H1 (cell line): Measurements from ENCODE around the gene CBLN3. TPM values are rescaled to one million over a fixed set of nuclear protein-coding genes. Genes with fewer than 3 reads are reported as not detected.

Experiments used
- CTCF ChIA-PET: fragments of 300-600 bp; sonication (Branson Sonifier 250); formaldehyde crosslinking; loops from one replicate; lab custom pipeline; 2021; ENCODE audit not compliant: partially characterized antibody; lab: Charles Lee
- POLR2A ChIA-PET: fragments of 300-600 bp; sonication (Branson Sonifier 250); formaldehyde crosslinking; loops from one replicate; lab custom pipeline; 2021; ENCODE audit warnings: inconsistent platforms; ENCODE audit not compliant: partially characterized antibody; lab: Charles Lee
- DNase-seq, 2 experiments: peaks; one replicate each; pipeline versions ENCODE4 v3.0.0 to v3.0.0-alpha.2; 2010 to 2022; ENCODE audit warnings: low spot score in 2 of 2, low read depth in 1 of 2, mixed read lengths in 1 of 2
- FAIRE-seq: peaks from 2 replicates; lab custom pipeline; 2011; peaks lifted over from hg19 to GRCh38; lab: Jason Lieb, UNC
- H2AFZ ChIP-seq: 2 replicates; pipeline ENCODE4 v1.8.1; 2012; ENCODE audit warnings: low read length, inconsistent platforms
- H2AK5ac ChIP-seq: 2 replicates; pipeline ENCODE4 v1.6.1; 2013; ENCODE audit warnings: low read depth, low read length
- H2BK120ac ChIP-seq: replicated peaks from 2 replicates; pipeline ENCODE3; 2013; ENCODE audit warnings: low read depth, low read length, inconsistent platforms
- H2BK12ac ChIP-seq: 2 replicates; pipeline ENCODE4 v1.6.1; 2013; ENCODE audit warnings: low read depth, low read length
- H2BK15ac ChIP-seq: 2 replicates; pipeline ENCODE4 v1.6.1; 2013; ENCODE audit warnings: low read length
- H2BK20ac ChIP-seq: 2 replicates; pipeline ENCODE4 v1.6.1; 2013; ENCODE audit warnings: low read length
- H2BK5ac ChIP-seq: 2 replicates; pipeline ENCODE4 v1.6.1; 2013; ENCODE audit warnings: low read depth, low read length
- H3K14ac ChIP-seq: 2 replicates; pipeline ENCODE4 v1.6.1; 2013; ENCODE audit warnings: inconsistent platforms; ENCODE audit not compliant: insufficient read length
- H3K18ac ChIP-seq: 2 replicates; pipeline ENCODE4 v1.6.1; 2013; ENCODE audit warnings: low read length; ENCODE audit errors: extremely low read depth
- H3K23ac ChIP-seq: 2 replicates; pipeline ENCODE4 v1.6.1; 2013; ENCODE audit warnings: inconsistent platforms; ENCODE audit not compliant: insufficient read length
- H3K23me2 ChIP-seq: 2 replicates; pipeline ENCODE4 v1.6.1; 2013; ENCODE audit warnings: low read depth, low read length
- H3K27ac ChIP-seq: 2 replicates; pipeline ENCODE4 v1.6.1; 2011; ENCODE audit warnings: low read depth, low read length, inconsistent platforms
- H3K27me3 ChIP-seq, 4 experiments: replicated peaks in 1 of 4; 1 replicate in 1 of 4; 2 replicates in 3 of 4; pipeline versions ENCODE4 v1.6.1 to v1.8.1; 2011 to 2013; ENCODE audit warnings: low read length in 3 of 4, mild to moderate bottlenecking in 3 of 4, inconsistent platforms in 2 of 4, mixed read lengths in 2 of 4, moderate library complexity in 1 of 4; ENCODE audit not compliant: control insufficient read depth in 3 of 4, insufficient read depth in 3 of 4; ENCODE audit errors: extremely low read depth in 1 of 4
- H3K36me3 ChIP-seq, 4 experiments: 2 replicates each; pipeline versions ENCODE4 v1.6.1 to v1.8.1; 2011 to 2013; ENCODE audit warnings: mild to moderate bottlenecking in 4 of 4, low read length in 3 of 4, moderate library complexity in 2 of 4, control low read depth in 1 of 4, inconsistent platforms in 1 of 4; ENCODE audit not compliant: insufficient read depth in 4 of 4, control insufficient read depth in 2 of 4
- H3K4ac ChIP-seq: replicated peaks from 2 replicates; pipeline ENCODE3; 2013; ENCODE audit warnings: low read length, low read depth, mixed read lengths, inconsistent platforms; ENCODE audit not compliant: insufficient read length
- H3K4me1 ChIP-seq, 4 experiments: replicated peaks in 1 of 4; 1 replicate in 1 of 4; 2 replicates in 3 of 4; pipeline versions ENCODE4 v1.6.1 to v1.8.1; 2011 to 2013; ENCODE audit warnings: low read length in 3 of 4, inconsistent platforms in 2 of 4, mixed read lengths in 1 of 4; ENCODE audit not compliant: insufficient read depth in 4 of 4, control insufficient read depth in 3 of 4
- H3K4me2 ChIP-seq, 2 experiments: 2 replicates each; pipeline versions ENCODE4 v1.6.1 to v1.8.1; 2011 to 2013; ENCODE audit warnings: low read depth in 2 of 2, low read length in 2 of 2, control low read depth in 1 of 2, inconsistent platforms in 1 of 2, mild to moderate bottlenecking in 1 of 2; ENCODE audit not compliant: insufficient read depth in 1 of 2
- H3K4me3 ChIP-seq, 4 experiments: fragments of 200-600, 300-600 bp in 1 of 4; sonication (generic), shearing (Covaris generic), sonication (Bioruptor Twin) in 1 of 4; 2 replicates each; pipeline versions ENCODE4 v1.5.1 to v1.8.1; 2011 to 2016; ENCODE audit warnings: low read length in 4 of 4, low read depth in 3 of 4, control low read depth in 2 of 4, inconsistent platforms in 2 of 4, mild to moderate bottlenecking in 2 of 4, mixed read lengths in 1 of 4, moderate library complexity in 1 of 4; ENCODE audit not compliant: insufficient read depth in 2 of 4; ENCODE audit errors: extremely low read depth in 1 of 4
- H3K56ac ChIP-seq: replicated peaks from 2 replicates; pipeline ENCODE3; 2013; ENCODE audit warnings: low read depth, mild to moderate bottlenecking, mixed read lengths, low read length, inconsistent platforms; ENCODE audit not compliant: insufficient read length
- H3K79me1 ChIP-seq: 2 replicates; pipeline ENCODE4 v1.6.1; 2013; ENCODE audit warnings: low read depth, low read length, control low read depth
- H3K79me2 ChIP-seq, 2 experiments: 2 replicates each; pipeline versions ENCODE4 v1.6.1 to v1.8.1; 2012 to 2013; ENCODE audit warnings: low read length in 2 of 2, mild to moderate bottlenecking in 2 of 2, inconsistent platforms in 1 of 2; ENCODE audit not compliant: insufficient read depth in 2 of 2, control insufficient read depth in 1 of 2
- H3K9ac ChIP-seq, 4 experiments: replicated peaks in 1 of 4; 1 replicate in 1 of 4; 2 replicates in 3 of 4; pipeline versions ENCODE4 v1.6.1 to v1.8.1; 2011 to 2013; ENCODE audit warnings: low read depth in 3 of 4, low read length in 3 of 4, control low read depth in 2 of 4, mild to moderate bottlenecking in 2 of 4, moderate library complexity in 2 of 4, inconsistent platforms in 1 of 4; ENCODE audit errors: extremely low read depth in 1 of 4
- H3K9me3 ChIP-seq, 2 experiments: 2 replicates each; pipeline versions ENCODE4 v1.6.1 to v1.8.1; 2012 to 2013; ENCODE audit warnings: mild to moderate bottlenecking in 2 of 2, moderate library complexity in 2 of 2, control low read depth in 1 of 2, inconsistent platforms in 1 of 2, low read depth in 1 of 2, low read length in 1 of 2, mixed read lengths in 1 of 2; ENCODE audit not compliant: insufficient read depth in 2 of 2
- H4K20me1 ChIP-seq, 2 experiments: replicated peaks in 1 of 2; 2 replicates each; pipeline versions ENCODE3 to v1.8.1; 2011 to 2013; ENCODE audit warnings: inconsistent platforms in 2 of 2, low read length in 2 of 2, mild to moderate bottlenecking in 1 of 2; ENCODE audit not compliant: insufficient read depth in 2 of 2, control insufficient read depth in 1 of 2
- H4K5ac ChIP-seq: 2 replicates; pipeline ENCODE4 v1.6.1; 2013; ENCODE audit warnings: low read length, low read depth, mixed read lengths, inconsistent platforms; ENCODE audit not compliant: insufficient read length
- H4K8ac ChIP-seq: 2 replicates; pipeline ENCODE4 v1.8.0; 2013; ENCODE audit warnings: mild to moderate bottlenecking, moderate library complexity, low read length, inconsistent platforms; ENCODE audit not compliant: insufficient read depth; ENCODE audit errors: extremely low read depth
- H4K91ac ChIP-seq: replicated peaks from 2 replicates; pipeline ENCODE3; 2013; ENCODE audit warnings: low read length, mixed read lengths, inconsistent platforms; ENCODE audit not compliant: insufficient read length
- CEBPB ChIP-seq: IDR thresholded peaks from 2 replicates; pipeline ENCODE4 v1.6.1; 2012; ENCODE audit warnings: low read depth, low read length
- CHD1 ChIP-seq: IDR thresholded peaks from 2 replicates; pipeline ENCODE4 v1.6.1; 2012; ENCODE audit warnings: low read depth, low read length, improper control_type of control experiment
- CREB1 ChIP-seq: IDR thresholded peaks from 2 replicates; pipeline ENCODE4 v1.6.1; 2012; ENCODE audit warnings: inconsistent platforms
- CTBP2 ChIP-seq: IDR thresholded peaks from 2 replicates; pipeline ENCODE4 v1.7.0; 2011; ENCODE audit warnings: borderline replicate concordance, mild to moderate bottlenecking, moderate library complexity, mixed read lengths, low read length; ENCODE audit not compliant: insufficient read depth, insufficient read length
- HDAC2 ChIP-seq, 2 experiments: fragments of 300-600 bp in 1 of 2; sonication (generic) in 1 of 2; IDR thresholded peaks; 2 replicates each; pipeline ENCODE4 v1.6.1; 2011 to 2012; ENCODE audit warnings: low read depth in 2 of 2, low read length in 2 of 2, mild to moderate bottlenecking in 2 of 2, moderate library complexity in 2 of 2, borderline replicate concordance in 1 of 2, inconsistent platforms in 1 of 2
- POLR2A ChIP-seq, 2 experiments: IDR thresholded peaks; 1 replicate in 1 of 2; 2 replicates in 1 of 2; pipeline ENCODE4 v1.6.1; 2011; ENCODE audit warnings: low read depth in 2 of 2, low read length in 2 of 2, mild to moderate bottlenecking in 2 of 2; ENCODE audit errors: control extremely low read depth in 1 of 2
- POU5F1 ChIP-seq: IDR thresholded peaks from 2 replicates; pipeline ENCODE4 v1.6.1; 2011; ENCODE audit warnings: low read depth, mild to moderate bottlenecking, low read length, moderate library complexity
- SP2 ChIP-seq: IDR thresholded peaks from 2 replicates; pipeline ENCODE4 v1.6.1; 2012; ENCODE audit warnings: mild to moderate bottlenecking, low read length, inconsistent platforms
- TAF1 ChIP-seq: IDR thresholded peaks from 2 replicates; pipeline ENCODE4 v1.6.1; 2011; ENCODE audit warnings: mild to moderate bottlenecking, low read depth, low read length
- WGBS, 2 experiments: shearing (Covaris generic) in 1 of 2; methylation state at CpG; one replicate each; pipeline versions ENCODE4 v1.1.6 to v1.1.7; 2013 to 2015; ENCODE audit warnings: low lambda C conversion rate in 2 of 2, mixed read lengths in 2 of 2, inconsistent platforms in 1 of 2, low coverage in 1 of 2, missing lambda C conversion rate in 1 of 2; ENCODE audit not compliant: insufficient replicate concordance in 2 of 2, insufficient coverage in 1 of 2, insufficient read length in 1 of 2; ENCODE audit errors: extremely low coverage in 1 of 2, missing lambda C conversion rate in 1 of 2; 5-methylcytosine and 5-hydroxymethylcytosine counted together
- polyA plus RNA-seq, 7 experiments: library from polyadenylated mRNA; depleted of rRNA in 3 of 7; stranded (reverse) in 5 of 7; unstranded in 2 of 7; fragments of >200 nt in 5 of 7; fragments of 200-250 nt in 2 of 7; gene quantifications; 1 replicate in 5 of 7; 2 replicates in 1 of 7; 4 replicates in 1 of 7; pipeline versions ENCODE4 v1.2.1 to v1.2.3, GENCODE V29; 2011 to 2013; ENCODE audit warnings: missing spikeins in 2 of 7, mixed read lengths in 2 of 7
- total RNA-seq: library from RNA; stranded (reverse); fragmentation: NEBNext Ultra II Directional; extraction: Animal tissue kit (Norgen Biotek cat#: 25700); gene quantifications from 2 replicates; pipeline ENCODE4 v1.2.1, GENCODE V29; 2021

Gene CBLN3
- total and polyA plus RNA-seq, 2 of the 8 experiments (the other 6 are each of a cell fraction or from before 2014, with no cell fraction given) = 0.54 to 1.00 TPM

- H3K79me1 ChIP-seq = no peaks in the 10 kb centered on the region; the same call in 1 of the 2 replicates
- no peak overlapping the region for H3K4me2 ChIP-seq
- H2AFZ ChIP-seq = no peak overlapping the region
- ChIA-PET POLR2A (interaction anchor here (0.6 to 3.2 kb wide), 15 partner anchors 9 to 429 kb away, joined by 3 to 25 read pairs (median 4); partner anchors contain the start of genes ADCY4, CIDEB, NYNRIN and RIPK3), CTCF (interaction anchor here (0.7 to 21.3 kb wide), 29 partner anchors 9 to 322 kb away, joined by 3 to 664 read pairs (median 5); partner anchors contain the start of genes ADCY4, CIDEB, DCAF11 and RIPK3)
- no peak overlapping the region for H2BK5ac ChIP-seq
- H3K36me3 ChIP-seq = peaks cover 10 to 26% (median 14%) of the 10 kb centered on the region in 4 experiments; a peak in 7 of 8 replicates
- no peak overlapping the region for H4K8ac ChIP-seq
- H3K4me1 ChIP-seq = peaks cover 3 to 6% (median 5%) of the 10 kb centered on the region in 4 experiments
- no peak overlapping the region for H4K5ac ChIP-seq
- no peak overlapping the region for H2BK15ac ChIP-seq
- peaks cover 1 to 9% of the 10 kb centered on the region in 2 experiments for H4K20me1 ChIP-seq
- H3K23ac ChIP-seq = no peak overlapping the region
- no peak overlapping the region for H3K4me3 ChIP-seq
- H3K79me2 ChIP-seq = no peaks in the 10 kb centered on the region
- DNase-seq = no peak
- no peaks in the 10 kb centered on the region for H3K27me3 ChIP-seq
- no peak overlapping the region for H4K91ac ChIP-seq
- no peak overlapping the region for H2BK20ac ChIP-seq
- H2AK5ac ChIP-seq = no peak overlapping the region
- H3K27ac ChIP-seq = no peak overlapping the region
- H2BK12ac ChIP-seq = no peak overlapping the region
- no peak overlapping the region for H3K9ac ChIP-seq
- no peak overlapping the region for H3K4ac ChIP-seq
- WGBS, 2 experiments = 75% methylated on average over 6 of the region's 6 CpGs; no CpG with 5 or more reads in 1 of the 2 experiments
- no peak overlapping the region for H3K18ac ChIP-seq
- FAIRE-seq = no peak
- H3K56ac ChIP-seq = no peak overlapping the region
- no peak overlapping the region for H2BK120ac ChIP-seq
- H3K23me2 ChIP-seq = no peaks in the 10 kb centered on the region
- H3K9me3 ChIP-seq = no peaks in the 10 kb centered on the region
- TF ChIP-seq TAF1 = no peak
- TF ChIP-seq POU5F1 = no peak
- TF ChIP-seq CHD1 = no peak
- no peak for TF ChIP-seq POLR2A (IDR thresholded peaks at IDR 0.05; ENCODE audit: control extremely low read depth in 1 of 2, low read depth in 2 of 2, low read length in 2 of 2)
- no peak for TF ChIP-seq CEBPB
- TF ChIP-seq SP2 = no peak
- TF ChIP-seq CTBP2 = no peak
- TF ChIP-seq HDAC2 (IDR thresholded peaks at IDR 0.05; ENCODE audit: borderline replicate concordance in 1 of 2, low read depth in 2 of 2, low read length in 2 of 2) = no peak
- TF ChIP-seq CREB1 = no peak
- H3K14ac ChIP-seq = no peak overlapping the region
Measured at GRCh38 chr14:24435998-24436354, 6.5 kb upstream of the CBLN3 start.
